ENCODE measurements around the gene LRG1.

DNA sequence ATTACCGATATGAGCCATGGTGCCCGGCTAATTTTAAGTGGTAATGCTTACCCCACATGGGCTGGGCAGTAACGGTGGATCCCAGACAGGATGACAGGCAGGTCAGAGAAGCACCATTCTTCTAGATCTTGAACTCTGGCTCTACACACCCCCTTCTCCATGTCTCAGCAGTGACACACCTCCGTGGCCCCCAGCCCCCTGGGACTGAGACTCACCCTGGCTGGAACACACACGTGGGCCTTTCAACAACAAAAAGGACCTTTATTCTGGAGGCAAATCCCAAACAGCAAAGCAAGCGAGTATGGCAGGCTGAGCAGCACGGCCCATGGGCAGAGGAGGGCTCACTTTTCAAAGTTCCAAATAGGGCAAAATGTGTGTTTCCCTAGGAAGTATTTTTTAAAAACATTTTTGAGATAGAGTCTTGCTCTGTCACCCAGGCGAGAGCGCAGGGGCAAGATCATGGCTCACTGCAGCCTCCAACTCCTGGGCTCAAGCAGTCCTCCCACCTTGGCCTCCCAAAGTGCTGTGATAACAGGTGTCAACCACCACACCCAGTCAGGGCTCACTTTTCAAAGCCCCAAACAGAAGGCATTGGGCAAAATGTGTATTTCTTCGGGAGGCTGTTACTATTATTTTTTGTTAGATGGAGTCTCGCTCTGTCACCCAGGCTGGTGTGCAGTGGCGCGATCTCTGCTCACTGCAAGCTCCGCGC, 17.4 kb downstream of the LRG1 start:
- no peak for TF ChIP-seq CTCF (IDR thresholded peaks at IDR 0.05; ENCODE audit: poor library complexity)
- TF ChIP-seq EZH2 (IDR thresholded peaks at IDR 0.05; ENCODE audit: borderline replicate concordance), result no peak

Data from hepatocyte (in vitro differentiated cells).